ENCODE measurements around the gene BTG4. TPM values are rescaled to one million over a fixed set of nuclear protein-coding genes. Genes with fewer than 3 reads are reported as not detected.

BTG4 gene
- total RNA-seq, 6 experiments from 2014 or later: not detected

DNA sequence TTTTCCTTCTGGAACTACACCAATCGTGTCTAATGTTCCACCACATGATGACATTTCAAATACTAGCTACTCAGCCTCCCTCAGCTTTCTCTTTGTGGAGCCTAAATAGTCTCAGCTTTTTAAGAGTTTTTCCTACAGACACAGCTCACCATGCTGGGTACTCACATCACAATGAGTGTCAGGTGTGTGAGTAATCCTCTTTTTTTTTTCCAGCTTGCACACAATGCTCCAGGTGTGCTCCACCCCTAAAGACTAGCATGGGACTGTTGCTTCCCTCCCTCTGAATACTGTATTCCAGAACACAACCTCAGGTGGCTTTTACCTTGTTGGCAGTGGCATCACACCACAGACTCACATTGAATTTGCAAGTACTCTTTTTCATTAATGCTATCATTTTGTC lies 11.7 kb downstream of the BTG4 start:
- Histone ChIP-seq H3K27me3 (no peaks in the 10 kb centered on the region), H3K4me3 (no peak overlapping the region), H3K36me3 (no peaks in the 10 kb centered on the region), H3K4me1 (no peaks in the 10 kb centered on the region), H3K9me3 (no peaks in the 10 kb centered on the region), H3K27ac (no peak overlapping the region)
- intact Hi-C loops (cut with DNase I): no loop called here
- TF ChIP-seq, protein P1, sequence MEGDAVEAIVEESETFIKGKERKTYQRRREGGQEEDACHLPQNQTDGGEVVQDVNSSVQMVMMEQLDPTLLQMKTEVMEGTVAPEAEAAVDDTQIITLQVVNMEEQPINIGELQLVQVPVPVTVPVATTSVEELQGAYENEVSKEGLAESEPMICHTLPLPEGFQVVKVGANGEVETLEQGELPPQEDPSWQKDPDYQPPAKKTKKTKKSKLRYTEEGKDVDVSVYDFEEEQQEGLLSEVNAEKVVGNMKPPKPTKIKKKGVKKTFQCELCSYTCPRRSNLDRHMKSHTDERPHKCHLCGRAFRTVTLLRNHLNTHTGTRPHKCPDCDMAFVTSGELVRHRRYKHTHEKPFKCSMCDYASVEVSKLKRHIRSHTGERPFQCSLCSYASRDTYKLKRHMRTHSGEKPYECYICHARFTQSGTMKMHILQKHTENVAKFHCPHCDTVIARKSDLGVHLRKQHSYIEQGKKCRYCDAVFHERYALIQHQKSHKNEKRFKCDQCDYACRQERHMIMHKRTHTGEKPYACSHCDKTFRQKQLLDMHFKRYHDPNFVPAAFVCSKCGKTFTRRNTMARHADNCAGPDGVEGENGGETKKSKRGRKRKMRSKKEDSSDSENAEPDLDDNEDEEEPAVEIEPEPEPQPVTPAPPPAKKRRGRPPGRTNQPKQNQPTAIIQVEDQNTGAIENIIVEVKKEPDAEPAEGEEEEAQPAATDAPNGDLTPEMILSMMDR (IDR thresholded peaks at IDR 0.05): no peak
- TF ChIP-seq POLR2A (IDR thresholded peaks at IDR 0.05): no peak
- no peak for DNase-seq
- WGBS (ENCODE audit: insufficient coverage, low coverage, low lambda C conversion rate, missing lambda C conversion rate): 38% methylated on average over 1 of the region's 1 CpG
- ATAC-seq: no peak

DNA sequence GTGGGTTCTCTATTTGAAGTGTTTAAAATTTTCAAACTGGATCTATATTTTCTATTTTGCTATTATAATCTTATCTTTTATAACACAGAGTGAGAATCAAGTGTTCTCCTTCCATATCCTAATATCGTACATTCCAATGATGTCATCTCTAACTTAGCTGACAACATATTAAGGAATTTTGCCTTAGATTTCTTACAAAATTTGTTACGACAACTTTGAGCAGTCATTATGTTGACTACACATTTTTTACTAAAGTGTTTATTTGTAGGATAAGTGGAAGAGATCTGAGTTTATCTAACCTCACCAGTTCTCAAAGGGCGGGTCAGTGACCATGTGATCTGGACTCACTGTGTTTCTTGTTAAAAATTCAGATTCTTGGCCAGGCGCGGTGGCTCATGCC lies 12.7 kb downstream of the BTG4 start:
- Histone ChIP-seq H3K36me3 (no peaks in the 10 kb centered on the region), H3K27ac (no peak overlapping the region), H3K27me3 (no peaks in the 10 kb centered on the region), H3K4me1 (no peaks in the 10 kb centered on the region), H3K4me3 (no peak overlapping the region), H3K9me3 (no peaks in the 10 kb centered on the region)
- intact Hi-C loops (cut with DNase I): no loop called here
- TF ChIP-seq POLR2A (IDR thresholded peaks at IDR 0.05): no peak
- TF ChIP-seq, protein P1 (IDR thresholded peaks at IDR 0.05): no peak
- WGBS (ENCODE audit: insufficient coverage, low coverage, low lambda C conversion rate, missing lambda C conversion rate): 55% methylated on average over 2 of the region's 5 CpGs
- no peak for DNase-seq
- ATAC-seq: no peak

DNA sequence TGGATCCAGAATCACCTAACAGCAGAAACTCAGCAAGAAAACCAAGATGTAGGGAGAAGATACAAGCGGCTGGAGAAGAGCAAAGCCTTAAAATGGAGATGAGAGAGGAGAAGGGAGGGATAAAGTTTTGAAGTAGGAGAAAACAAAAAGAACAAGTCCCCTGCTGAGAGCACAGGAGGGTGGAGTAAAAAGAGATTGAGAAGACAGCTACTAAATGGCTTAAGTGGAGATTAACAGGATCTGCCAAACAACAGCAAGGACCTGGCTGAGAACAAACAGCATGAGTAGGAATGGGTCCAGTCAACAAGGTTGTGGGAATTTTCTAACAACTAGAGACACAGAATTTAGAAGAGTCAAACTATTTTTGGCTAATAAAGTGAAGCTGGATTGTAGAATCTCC lies 18.1 kb downstream of the BTG4 start:
- DNase-seq: no peak
- Histone ChIP-seq H3K27me3 (no peaks in the 10 kb centered on the region), H3K4me3 (no peak overlapping the region), H3K4me1 (no peaks in the 10 kb centered on the region), H3K36me3 (no peaks in the 10 kb centered on the region), H3K27ac (no peak overlapping the region), H3K9me3 (no peaks in the 10 kb centered on the region)
- WGBS (ENCODE audit: insufficient coverage, low coverage, low lambda C conversion rate, missing lambda C conversion rate): 38% methylated on average over 1 of the region's 1 CpG
- intact Hi-C loops (cut with DNase I): no loop called here
- TF ChIP-seq POLR2A (IDR thresholded peaks at IDR 0.05): no peak
- TF ChIP-seq, protein P1 (IDR thresholded peaks at IDR 0.05): no peak
- ATAC-seq: no peak

DNA sequence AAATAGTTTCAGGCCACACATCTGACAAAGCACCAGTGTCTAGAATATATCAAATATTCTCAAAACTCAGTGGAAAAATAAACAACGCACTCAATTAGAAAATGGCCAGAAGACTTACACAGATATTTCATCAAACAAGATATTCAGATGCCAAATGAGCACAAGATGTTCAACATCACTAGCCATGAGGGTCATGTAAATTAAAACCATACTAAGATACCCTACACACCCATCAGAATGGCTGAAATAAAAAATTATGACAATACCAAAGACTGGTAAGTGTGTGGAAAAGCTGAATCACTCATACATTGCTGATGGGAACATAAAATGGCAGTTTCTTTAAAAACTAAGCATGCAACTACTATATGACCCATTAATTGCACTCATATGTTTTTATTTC lies 21.7 kb downstream of the BTG4 start:
- intact Hi-C loops (cut with DNase I): no loop called here
- DNase-seq: no peak

More for the DNA sequence above, 21.7 kb downstream of the BTG4 start:
- Histone ChIP-seq H3K9me3 (peaks cover 0 to 10% (median 0%) of the 10 kb centered on the region in 4 donors), H3K4me1 (no peaks in the 10 kb centered on the region), H3K27me3 (no peaks in the 10 kb centered on the region), H3K27ac (no peak overlapping the region), H3K36me3 (no peaks in the 10 kb centered on the region), H3K4me3 (no peak overlapping the region)
- TF ChIP-seq POLR2A (IDR thresholded peaks at IDR 0.05): no peak
- TF ChIP-seq, protein P1 (IDR thresholded peaks at IDR 0.05): no peak
- 80% methylated on average over 1 of the region's 1 CpG for WGBS (ENCODE audit: insufficient coverage, low coverage, low lambda C conversion rate, missing lambda C conversion rate)
- no peak for ATAC-seq

All from right lobe of liver (tissue), 6 donors.